ENCODE data around the gene GRN. TPM values are rescaled to one million over a fixed set of nuclear protein-coding genes. Genes with fewer than 3 reads are reported as not detected.

The GRN gene
- polyA plus RNA-seq, 1 of the 3 experiments (the other 2 are of a cell fraction), result 442 TPM

DNA sequence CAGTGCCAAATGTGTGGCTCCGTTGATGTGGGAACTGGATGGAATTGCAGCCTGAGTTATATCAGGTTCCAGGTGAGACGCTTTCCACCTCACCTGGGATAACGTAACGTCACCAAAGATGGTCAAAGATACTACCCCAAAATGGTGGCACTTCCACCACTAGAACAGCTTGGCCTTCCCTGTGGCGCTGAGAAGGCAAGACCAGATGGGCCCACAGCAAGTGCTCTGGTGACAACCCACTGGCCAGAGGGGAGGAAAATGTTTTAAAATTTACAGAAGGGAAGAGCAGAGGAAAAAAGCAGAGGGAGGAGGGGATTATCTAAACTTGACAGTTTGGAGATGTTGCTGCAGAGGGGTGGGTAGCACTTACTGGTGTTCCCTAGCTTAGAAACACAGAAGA, 51.8 kb downstream of the GRN start:
- CTCF ChIA-PET, result interaction anchor here (1.1 to 3.5 kb wide), 6 partner anchors 11 to 136 kb away, joined by 3 to 10 read pairs (median 3); partner anchors contain the start of gene FAM171A2
- no peaks in the 10 kb centered on the region for H3K79me2 ChIP-seq (ENCODE audit: insufficient read depth)
- H3K4me1 ChIP-seq (ENCODE audit: control insufficient read depth in 1 of 2, insufficient read depth in 2 of 2, low read depth in 1 of 2, low read length in 1 of 2), result no peaks in the 10 kb centered on the region
- no peak overlapping the region for H2AFZ ChIP-seq (ENCODE audit: low read depth)
- WGBS (ENCODE audit: low lambda C conversion rate), result 87% methylated on average over 5 of the region's 5 CpGs
- POLR2A ChIA-PET, result no interaction called here
- peaks cover 27 to 54% of the 10 kb centered on the region in 2 experiments for H3K36me3 ChIP-seq (replicated peaks in 1 of 2; ENCODE audit: control insufficient read depth in 1 of 2, insufficient read depth in 2 of 2, low read length in 1 of 2)
- no peak overlapping the region for H3K4me3 ChIP-seq (ENCODE audit: low read depth in 2 of 2, low read length in 1 of 2)
- no peak overlapping the region for H3K9ac ChIP-seq
- H3K27me3 ChIP-seq (ENCODE audit: insufficient read depth), result no peaks in the 10 kb centered on the region
- H3K4me2 ChIP-seq, result no peak overlapping the region
- DNase-seq, result no peak
- peaks cover 3% of the 10 kb centered on the region for H3F3A ChIP-seq (replicated peaks; ENCODE audit: insufficient read depth)
- H3K9me3 ChIP-seq, result no peaks in the 10 kb centered on the region
- H3K27ac ChIP-seq (ENCODE audit: low read depth in 2 of 2, low read length in 1 of 2), result no peak overlapping the region
- no peaks in the 10 kb centered on the region for H3K9me2 ChIP-seq
- TF ChIP-seq, protein P1, sequence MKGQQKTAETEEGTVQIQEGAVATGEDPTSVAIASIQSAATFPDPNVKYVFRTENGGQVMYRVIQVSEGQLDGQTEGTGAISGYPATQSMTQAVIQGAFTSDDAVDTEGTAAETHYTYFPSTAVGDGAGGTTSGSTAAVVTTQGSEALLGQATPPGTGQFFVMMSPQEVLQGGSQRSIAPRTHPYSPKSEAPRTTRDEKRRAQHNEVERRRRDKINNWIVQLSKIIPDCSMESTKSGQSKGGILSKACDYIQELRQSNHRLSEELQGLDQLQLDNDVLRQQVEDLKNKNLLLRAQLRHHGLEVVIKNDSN (IDR thresholded peaks at IDR 0.05; ENCODE audit: borderline replicate concordance, low read depth), result no peak
- TF ChIP-seq YY1 (IDR thresholded peaks at IDR 0.05; ENCODE audit: low read depth) (no peak), TAF1 (IDR thresholded peaks at IDR 0.05; ENCODE audit: borderline replicate concordance, low read depth, low read length) (no peak), RAD21 (IDR thresholded peaks at IDR 0.05; ENCODE audit: low read length) (no peak), CTCF (IDR thresholded peaks at IDR 0.05) (no peak), FOXM1 (IDR thresholded peaks at IDR 0.05; ENCODE audit: low read depth) (no peak), TCF12 (IDR thresholded peaks at IDR 0.05) (no peak), EP300 (IDR thresholded peaks at IDR 0.05; ENCODE audit: borderline replicate concordance in 1 of 2, low read depth in 1 of 2, low read length in 1 of 2) (no peak), GATA2 (CRISPR knock-in tag; IDR thresholded peaks at IDR 0.05) (no peak), NRF1 (IDR thresholded peaks at IDR 0.05; ENCODE audit: low read depth, low read length) (no peak), RCOR1 (IDR thresholded peaks at IDR 0.05; ENCODE audit: low read length) (no peak), FOXJ3 (CRISPR knock-in tag; IDR thresholded peaks at IDR 0.05) (no peak), SIN3A (IDR thresholded peaks at IDR 0.05; ENCODE audit: borderline replicate concordance, low read depth, low read length) (no peak), CHD2 (IDR thresholded peaks at IDR 0.05; ENCODE audit: low read length, partially characterized antibody) (no peak), FOSL2 (IDR thresholded peaks at IDR 0.05; ENCODE audit: borderline replicate concordance, low read depth) (no peak), MXI1 (IDR thresholded peaks at IDR 0.05; ENCODE audit: low read depth, low read length) (no peak), JUND (IDR thresholded peaks at IDR 0.05) (no peak), POLR2AphosphoS5 (IDR thresholded peaks at IDR 0.05; ENCODE audit: low read depth, low read length) (no peak)
- TF ChIP-seq, protein P2, sequence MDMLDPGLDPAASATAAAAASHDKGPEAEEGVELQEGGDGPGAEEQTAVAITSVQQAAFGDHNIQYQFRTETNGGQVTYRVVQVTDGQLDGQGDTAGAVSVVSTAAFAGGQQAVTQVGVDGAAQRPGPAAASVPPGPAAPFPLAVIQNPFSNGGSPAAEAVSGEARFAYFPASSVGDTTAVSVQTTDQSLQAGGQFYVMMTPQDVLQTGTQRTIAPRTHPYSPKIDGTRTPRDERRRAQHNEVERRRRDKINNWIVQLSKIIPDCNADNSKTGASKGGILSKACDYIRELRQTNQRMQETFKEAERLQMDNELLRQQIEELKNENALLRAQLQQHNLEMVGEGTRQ (IDR thresholded peaks at IDR 0.05; ENCODE audit: borderline replicate concordance, low read depth, low read length), result no peak
- H4K20me1 ChIP-seq (ENCODE audit: insufficient read depth), result no peaks in the 10 kb centered on the region

Measured in SK-N-SH (cell line).